GM18858 (cell line): Measurements from ENCODE around the gene SLC17A2.

Experiments
- ATAC-seq: cut with Tn5 transposase; IDR thresholded peaks from one replicate; pipeline ENCODE4 v1.9.1; 2021; ENCODE audit not compliant: unreplicated experiment

SLC17A2 gene

DNA sequence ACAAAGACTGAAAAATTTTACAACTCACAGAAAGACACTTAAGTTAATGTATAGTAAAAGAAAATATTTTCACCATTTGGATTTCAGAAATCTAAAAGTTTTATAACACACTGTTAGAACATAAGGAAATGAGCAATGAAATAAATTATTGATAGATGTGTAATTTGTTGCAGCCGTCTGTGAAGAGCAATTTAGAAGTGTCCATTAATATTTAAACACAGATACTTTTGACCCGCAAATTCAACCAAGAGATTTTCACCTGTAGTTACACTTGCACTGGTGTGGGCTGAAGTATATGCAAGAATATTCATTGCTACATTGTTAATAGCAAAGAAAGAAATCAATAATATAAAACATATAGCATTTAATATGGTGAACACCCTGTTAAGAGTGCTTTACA lies 41.9 kb downstream of the SLC17A2 start:
- ATAC-seq, result no peak

GRCh38 chr6:25886066-25886465 lies 44.4 kb downstream of the SLC17A2 start:
- ATAC-seq, result no peak

GRCh38 chr6:25883991-25884390 lies 46.5 kb downstream of the SLC17A2 start:
- no peak for ATAC-seq

GRCh38 chr6:25883536-25883935 lies 47.0 kb downstream of the SLC17A2 start:
- no peak for ATAC-seq

DNA sequence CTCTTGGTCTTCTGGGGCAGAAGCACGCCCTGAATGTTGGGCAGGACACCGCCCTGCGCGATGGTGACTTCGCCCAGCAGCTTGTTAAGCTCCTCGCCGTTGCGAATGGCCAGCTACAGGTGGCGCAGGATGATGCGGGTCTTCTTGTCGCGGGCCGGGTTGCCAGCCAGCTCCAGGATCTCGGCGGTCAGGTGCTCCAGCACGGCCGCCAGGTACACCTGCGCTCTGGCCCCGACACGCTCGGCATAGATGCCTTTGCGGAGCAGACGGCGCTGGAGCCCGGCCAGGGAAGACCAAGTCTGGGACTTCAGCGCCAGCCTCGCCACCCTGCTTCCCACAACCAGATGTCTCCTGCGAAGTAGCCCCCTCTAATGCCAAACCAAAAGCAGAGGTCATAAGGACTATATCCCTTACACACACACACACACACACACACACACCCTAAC lies 48.4 kb downstream of the SLC17A2 start:
- no peak for ATAC-seq

- ATAC-seq, result no peak
Observed at GRCh38 chr6:25880601-25881000, 49.9 kb downstream of the SLC17A2 start.

DNA sequence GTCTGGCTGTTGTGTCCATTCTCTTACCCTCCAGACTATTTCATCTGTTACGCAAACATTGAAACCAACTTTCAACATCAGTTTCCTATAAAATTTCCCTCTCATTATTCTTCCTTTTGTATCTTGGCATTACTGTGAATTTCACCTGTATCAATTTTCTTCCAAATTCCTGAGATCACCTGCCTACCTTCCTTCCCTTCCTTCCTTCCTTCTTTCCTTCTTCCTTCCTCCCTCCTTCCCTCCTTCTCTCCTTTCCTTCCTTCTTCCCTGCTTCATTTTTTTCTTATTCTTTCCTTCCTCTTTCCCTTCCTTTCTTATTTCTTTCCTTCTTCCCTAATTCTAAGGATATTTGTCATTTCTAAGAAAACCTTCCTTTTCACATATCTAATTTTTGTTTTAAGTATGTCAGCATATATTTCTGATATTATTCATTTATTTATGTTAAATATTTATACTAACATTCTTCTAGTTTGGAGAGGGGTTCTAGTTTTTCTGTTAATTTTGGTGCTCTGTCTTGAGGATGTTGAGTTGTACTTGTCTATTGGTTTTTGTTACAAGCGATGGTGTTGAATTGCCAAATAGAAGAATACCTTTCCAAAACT lies 51.7 kb downstream of the SLC17A2 start:
- no peak for ATAC-seq

DNA sequence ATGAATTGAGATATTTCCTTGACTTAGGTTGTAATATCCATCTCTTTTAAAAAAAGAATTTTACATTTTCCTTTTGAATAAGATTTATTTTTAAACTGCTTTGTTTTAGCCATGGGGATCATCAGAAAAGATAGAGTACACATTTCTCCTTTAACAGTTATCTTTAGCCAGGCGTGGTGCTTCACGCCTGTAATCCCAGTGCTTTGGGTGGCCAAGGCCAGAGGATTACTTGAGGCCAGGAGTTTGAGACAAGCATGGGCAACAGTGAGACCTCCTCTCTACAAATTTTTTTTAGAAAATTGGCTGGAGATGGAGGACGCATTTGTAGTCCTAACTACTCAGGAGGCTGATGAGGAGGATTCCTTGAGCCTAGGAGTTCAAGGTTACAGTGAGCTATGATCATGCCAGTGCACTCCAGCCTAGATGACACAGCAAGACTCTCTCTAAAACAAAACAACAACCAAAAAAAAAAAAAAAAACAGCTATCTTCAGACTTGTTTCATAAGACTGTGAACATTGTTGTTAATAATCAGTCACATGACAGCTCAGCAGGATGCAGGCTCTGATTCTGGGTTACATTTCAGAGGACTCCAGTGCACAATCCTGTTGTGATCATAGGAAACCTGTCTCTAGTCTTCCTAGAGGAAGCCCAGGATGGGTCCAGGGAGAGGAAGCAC lies 54.4 kb downstream of the SLC17A2 start:
- ATAC-seq, result no peak

DNA sequence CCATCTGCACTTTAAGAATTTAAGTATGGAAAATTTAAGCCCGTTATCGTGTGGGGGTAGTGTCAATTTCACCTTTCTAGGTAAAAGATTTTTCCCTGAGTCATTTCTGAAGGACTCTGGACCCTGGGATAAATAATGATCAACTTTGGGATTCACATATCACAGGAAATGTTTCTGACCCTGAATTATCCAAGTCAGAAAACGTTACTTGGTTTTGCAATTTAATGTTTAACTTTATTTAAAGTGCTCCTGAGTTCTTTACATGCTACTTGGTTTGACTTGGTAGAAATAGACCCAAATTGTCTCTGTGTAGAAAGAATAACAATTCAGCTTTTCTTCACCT lies 55.0 kb downstream of the SLC17A2 start:
- ATAC-seq, result no peak

DNA sequence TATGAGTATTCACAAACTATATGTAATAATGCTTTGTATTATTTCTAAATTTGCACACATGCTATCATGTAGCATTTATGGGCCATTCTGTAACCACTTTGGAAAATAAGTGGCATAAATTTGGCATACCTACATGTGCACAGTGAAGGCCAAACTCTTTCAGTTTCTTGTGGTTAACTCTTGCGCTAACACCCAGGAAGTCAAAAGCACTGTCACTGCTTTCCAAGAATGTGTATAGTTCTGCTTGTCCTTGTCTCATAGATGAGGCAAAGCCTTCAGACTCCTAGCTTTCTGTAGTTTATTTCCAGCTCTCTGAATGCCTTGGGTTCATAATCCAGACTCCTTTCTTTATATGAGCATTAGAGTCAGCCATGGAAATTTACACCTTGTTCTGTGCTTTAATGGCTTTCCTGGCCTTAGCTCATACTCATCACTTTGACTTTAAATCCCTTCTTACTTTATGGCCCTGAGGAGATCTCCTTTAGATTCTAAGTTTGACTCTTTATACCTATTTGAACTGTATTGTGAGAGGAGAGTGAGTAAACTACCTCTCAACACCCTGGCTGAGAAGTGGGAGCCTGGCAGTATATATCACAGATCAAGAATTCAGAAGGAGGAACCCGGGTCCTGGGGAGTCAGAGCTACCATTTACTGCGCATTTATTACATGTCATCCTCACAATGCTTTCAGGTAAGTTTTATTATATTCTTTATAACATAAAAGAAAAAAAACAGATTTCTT lies 55.5 kb downstream of the SLC17A2 start:
- no peak for ATAC-seq

DNA sequence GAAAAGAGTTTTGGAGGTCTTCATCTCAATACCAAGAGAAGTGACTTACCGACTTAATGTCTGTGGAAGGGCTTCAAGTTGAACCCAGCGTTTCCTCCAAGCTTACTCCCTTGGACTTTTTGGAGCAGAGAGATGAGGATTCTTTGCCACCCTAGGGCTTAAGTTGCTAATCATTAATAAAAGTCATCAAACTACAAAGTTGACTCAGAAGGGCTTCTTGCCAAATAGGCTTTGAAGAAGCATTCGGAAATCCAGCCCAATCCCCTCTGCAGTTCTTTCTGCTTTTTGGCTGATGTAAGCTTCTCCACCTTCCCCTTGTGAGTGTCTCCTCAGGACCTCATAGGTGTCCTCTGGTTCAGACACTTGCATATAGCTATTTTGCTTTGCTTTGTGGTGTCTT lies 56.4 kb downstream of the SLC17A2 start, which contains the start of gene SLC17A3:
SLC17A3 (minus strand) TSS at position 126 of the 400 bp plus-strand sequence. CDS start 5,856 bp downstream, outside the sequence.
- ATAC-seq, result no peak

DNA sequence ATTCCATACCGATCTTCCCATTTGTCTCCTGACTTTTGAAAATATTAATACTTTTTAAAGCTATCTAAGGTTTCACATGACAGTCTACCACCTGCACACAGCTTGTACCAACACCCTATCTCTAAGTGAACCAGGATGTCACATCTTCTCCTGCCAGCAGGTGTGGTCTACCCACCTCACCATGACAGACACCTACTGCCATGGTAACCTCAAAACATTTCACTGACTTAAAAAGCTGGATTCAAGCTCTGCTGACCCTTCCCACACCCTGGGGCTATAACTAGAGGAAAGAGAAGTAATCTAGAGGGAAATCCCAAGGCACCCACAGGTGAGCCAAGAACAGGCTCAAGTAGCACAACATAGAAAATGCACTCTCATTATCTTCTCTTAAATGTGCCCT lies 57.7 kb downstream of the SLC17A2 start:
- ATAC-seq, result no peak

GRCh38 chr6:25869840-25870239 lies 60.7 kb downstream of the SLC17A2 start:
- no peak for ATAC-seq

- ATAC-seq, result no peak
Observed at GRCh38 chr6:25868436-25869183, 61.9 kb downstream of the SLC17A2 start.

DNA sequence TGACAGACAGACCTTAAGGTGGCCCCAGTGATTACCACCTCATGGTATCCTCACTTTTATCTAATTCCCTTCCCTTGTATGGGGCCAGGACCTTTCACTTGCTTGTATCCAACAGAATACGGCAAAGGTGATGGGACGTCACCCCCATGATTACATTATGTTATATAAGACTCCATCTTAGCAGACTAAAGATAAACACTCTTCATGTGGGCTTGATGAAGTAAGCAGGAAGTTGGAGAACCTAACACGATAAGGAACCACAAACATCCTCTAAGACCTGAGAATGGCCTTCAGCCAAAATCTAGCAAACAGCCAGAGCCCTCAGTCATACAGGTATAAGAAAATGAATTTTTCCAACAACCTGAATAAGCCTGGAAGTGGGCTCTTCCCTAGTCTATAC lies 64.5 kb downstream of the SLC17A2 start:
- ATAC-seq, result no peak

DNA sequence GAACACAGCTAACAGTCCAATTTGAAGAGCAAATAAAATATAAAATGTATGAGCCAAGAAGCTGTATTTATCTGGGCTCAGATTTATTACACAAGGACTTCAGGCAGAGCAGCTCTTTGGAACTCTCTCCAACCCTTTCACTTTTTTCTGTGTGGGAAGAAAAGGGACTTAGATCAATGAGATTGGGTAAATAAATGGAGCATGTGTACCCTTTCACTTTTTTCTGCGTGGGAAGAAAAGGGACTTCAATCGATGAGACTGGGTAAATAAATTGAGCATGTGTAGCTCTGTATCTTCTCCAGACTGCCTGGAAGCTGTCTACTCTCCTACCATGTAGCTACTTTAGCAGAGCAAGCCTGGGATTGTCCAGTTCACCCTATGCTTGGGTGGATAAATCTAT lies 67.1 kb downstream of the SLC17A2 start:
- no peak for ATAC-seq
